ENCODE measurements around the gene HAL.

HAL gene
- 0.83 to 1.7 reads per million in 2 experiments for total RNA-seq

DNA sequence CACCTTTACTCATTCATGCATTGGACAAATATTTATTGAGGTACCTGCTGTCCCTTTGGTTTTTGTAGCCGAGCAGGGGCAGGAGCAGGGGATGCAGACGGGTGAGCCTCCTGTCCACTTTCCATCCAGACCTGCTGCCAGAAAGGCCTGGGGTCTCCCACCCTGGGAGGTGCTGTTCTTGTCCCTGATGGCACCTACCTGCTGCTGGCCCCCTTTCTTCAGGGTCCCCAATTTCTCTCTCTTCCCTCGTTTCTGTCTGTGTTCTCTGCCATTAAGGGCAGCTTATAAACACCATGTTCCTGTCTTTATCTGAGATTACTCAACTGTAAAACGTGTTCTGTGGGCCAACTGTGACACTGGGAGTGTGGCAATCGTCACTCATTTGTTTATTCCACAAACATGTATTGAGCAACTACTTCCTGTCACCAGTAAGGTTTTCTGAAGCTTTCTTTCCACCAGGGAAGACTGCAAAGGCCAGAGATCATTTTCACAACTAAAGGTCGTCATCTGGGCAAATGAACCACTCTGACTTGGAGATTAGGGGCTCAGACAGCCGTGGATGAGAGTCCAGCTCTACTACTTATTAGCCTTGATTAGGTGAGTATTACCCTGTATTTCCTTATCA, at the start of gene HAL:
Gene HAL, minus strand, starts transcription at position 311 of the 625 bp plus-strand sequence. CDS start 434 bp downstream, outside the sequence.
- DNase-seq (ENCODE audit: low read depth): no peak

- no peak for DNase-seq (ENCODE audit: low read depth)
Measured at GRCh38 chr12:96045566-96045965, 49.4 kb upstream of the HAL start.

GRCh38 chr12:96044943-96045290, 48.8 kb upstream of the HAL start:
- DNase-seq (ENCODE audit: low read depth): no peak

GRCh38 chr12:96044017-96044942, 48.1 kb upstream of the HAL start:
- no peak for DNase-seq (ENCODE audit: low read depth)

- DNase-seq (ENCODE audit: low read depth): no peak
Measured at GRCh38 chr12:96041181-96041580, 45.0 kb upstream of the HAL start.

DNA sequence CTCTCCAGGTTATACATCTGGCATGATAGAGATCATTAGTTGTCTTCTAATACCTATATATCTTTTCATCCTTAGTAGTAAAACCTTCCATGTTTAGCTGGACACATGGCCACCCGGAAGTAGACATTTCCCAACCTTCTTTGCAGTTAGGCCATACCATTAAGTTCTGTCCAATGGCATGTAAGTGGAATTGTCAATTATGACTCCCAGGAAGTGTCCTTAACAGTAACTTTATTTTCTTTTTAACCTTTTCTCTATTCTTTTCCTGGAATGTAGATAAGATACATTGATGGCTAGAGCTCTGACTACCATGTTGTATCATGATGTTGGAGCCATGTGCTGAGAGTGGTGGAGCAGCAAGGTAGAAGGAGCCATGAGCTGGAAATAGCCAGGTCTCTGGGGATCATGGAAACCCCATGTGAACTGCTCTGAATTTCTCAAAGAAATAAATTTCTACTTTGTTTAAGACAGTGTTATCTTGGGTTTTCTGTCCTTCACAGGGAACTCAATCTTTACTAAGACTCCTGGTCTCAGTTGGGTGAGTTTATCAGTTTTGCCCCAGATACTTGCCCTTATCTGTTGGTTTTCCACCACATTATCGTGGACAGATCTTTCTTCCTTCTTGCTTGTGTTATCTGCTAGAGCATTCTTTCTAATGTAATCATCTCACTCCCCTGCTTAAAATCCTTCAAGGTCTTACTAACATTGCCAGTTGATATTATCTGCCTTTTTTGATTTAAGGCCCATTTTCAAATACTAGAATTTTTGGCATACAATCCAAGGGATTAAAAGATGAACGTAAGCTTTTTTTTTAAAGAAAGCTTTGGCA, 44.4 kb upstream of the HAL start:
- DNase-seq (ENCODE audit: low read depth): no peak

- DNase-seq (ENCODE audit: low read depth): no peak
Measured at GRCh38 chr12:96039516-96039915, 43.4 kb upstream of the HAL start.

DNA sequence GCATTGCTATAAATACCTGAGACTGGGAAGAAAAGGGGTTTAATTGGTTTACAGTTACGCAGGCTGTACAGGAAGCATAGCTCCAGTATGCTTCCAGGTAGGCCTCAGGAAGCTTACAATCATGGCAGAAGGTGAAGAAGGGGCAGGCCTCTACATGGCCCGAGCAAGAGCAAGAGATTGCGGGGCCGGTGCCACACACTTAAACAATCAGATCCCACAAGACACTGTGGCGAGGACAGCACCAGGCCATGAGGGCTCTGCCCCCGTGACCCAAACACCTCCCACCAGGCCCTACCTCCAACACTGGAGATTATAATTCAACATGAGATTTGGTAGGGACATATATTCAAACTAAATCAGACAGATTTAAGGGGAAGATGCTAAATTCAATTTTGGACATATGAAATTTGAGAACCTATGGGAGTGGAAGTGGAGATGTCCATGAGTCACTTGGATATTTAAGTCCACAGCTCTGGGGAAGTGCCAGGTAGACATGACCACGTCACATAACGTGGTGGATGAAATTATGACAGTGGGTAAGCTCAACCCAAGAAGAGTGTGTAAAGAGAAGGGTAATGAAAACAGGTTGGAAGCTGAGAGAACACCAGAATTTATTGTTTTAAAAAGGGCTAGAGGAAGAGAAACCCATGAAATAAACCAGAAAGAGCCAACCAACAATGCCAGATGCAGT, 40.8 kb upstream of the HAL start:
- no peak for DNase-seq (ENCODE audit: low read depth)

DNA sequence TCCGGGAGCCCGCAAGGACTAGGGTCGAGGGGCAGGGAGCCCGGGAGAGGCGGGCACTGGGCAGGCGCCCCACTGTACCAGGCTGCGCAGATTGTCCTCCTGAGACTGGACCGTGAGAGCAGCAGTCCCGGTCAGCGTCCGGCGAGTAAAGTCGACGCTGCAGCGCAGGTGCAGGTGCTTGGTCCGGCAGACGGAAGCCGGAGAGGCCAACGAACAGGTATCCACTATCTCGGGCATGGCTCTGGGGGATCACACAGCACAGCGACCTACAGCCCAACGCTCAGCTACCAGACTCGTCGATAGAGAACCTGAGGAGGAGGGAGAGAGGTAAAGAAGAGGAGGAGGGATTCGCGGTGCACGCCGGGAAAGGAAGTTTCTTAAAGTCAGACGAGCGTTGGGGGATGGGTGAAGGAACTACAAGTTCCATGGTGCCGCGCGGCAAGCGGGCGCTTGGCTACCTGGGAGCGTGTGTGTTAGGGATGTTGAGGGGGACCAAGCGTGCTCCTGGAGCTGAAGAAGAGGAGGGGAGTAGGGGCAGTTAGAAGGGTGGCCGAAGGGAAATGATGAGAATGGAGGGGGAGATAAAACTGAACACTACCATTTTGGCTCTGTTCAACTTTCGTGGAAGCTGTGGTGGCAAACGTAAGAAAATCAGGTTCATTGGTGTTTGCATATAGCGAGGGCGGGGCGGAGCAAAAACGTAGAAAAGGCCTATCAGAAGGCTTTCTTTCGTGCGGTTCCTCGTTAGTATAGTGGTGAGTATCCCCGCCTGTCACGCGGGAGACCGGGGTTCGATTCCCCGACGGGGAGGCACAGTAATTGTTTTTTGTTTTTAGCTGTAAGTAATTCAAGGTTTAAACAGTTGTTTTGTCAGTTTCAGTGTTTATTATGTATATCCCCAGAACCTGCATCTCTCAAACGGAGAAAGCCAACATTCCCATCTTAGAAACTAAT, 39.4 kb upstream of the HAL start, which contains the start of gene LTA4H:
Gene LTA4H, minus strand, starts transcription at position 305 of the 954 bp plus-strand sequence. Its CDS starts 68 bp downstream, at position 237.
- DNase-seq (ENCODE audit: low read depth): peak; percentile 95

DNA sequence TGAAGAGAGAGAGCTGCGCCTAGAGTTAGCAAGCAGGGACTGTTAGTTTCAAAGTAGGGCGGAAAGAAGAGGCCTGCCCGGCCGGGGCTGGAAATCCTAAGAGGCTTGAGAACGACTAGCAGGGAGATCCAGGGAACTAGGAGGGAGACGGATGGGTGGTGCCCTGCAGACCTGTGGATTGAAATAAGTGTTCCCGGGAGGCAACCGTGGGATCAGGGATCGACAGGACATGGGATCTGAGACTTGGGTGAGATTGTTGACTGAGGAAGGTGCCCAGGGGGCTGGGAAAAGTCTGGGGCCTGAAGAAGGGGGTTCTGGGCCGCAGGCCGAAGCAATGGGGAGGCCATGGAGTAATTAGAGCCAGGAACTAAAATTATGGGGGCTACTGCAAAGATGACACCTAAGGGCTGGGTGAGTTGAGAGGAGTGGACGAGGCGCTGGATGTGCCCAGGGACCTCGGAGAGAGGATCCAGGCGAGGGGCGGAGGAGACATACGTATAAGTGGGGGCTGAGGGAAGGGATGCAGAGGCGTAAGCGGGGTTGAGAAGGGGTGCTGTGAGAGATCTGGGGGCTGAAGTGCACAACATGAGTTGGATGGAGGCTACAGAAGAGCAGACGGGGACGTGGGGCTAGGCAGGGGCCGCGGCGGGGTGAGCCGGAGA, 38.6 kb upstream of the HAL start:
- DNase-seq (ENCODE audit: low read depth): no peak

DNA sequence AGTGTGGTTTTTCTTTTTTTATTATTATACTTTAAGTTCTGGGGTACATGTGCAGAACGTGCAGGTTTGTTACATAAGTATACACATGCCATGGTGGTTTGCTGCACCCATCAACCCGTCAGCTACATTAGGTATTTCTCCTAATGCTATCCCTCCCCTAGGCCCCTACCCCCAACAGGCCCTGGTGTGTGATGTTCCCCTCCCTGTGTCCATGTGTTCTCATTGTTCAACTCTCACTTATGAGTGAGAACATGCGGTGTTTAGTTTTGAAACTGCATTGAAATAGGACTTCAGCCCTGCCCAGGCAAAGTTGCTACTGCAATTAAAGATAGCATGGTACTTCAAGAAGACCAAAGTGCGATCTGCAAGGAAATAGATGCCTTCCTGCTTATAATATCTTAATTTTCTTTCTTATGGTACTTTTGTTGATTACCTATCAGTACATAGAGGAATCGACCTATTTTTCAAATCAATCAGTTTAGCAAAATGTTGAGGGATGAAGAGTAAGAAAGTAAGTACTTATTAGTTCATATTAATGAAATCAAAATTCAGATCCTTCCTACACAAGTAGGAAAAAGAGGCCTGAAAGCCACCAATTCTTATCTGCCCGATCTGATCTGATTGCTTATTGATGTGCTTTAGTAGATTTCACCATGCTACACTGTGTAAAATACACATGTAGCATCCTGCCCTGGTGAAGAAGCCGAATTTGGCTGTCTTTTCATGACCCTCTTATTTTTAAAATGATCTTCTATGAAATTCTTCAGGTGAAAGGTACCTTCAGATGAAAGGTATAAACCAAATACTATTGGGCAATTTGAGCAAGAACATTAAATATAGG, 37.6 kb upstream of the HAL start:
- no peak for DNase-seq (ENCODE audit: low read depth)

GRCh38 chr12:96029826-96030225, 33.7 kb upstream of the HAL start:
- no peak for DNase-seq (ENCODE audit: low read depth)

DNA sequence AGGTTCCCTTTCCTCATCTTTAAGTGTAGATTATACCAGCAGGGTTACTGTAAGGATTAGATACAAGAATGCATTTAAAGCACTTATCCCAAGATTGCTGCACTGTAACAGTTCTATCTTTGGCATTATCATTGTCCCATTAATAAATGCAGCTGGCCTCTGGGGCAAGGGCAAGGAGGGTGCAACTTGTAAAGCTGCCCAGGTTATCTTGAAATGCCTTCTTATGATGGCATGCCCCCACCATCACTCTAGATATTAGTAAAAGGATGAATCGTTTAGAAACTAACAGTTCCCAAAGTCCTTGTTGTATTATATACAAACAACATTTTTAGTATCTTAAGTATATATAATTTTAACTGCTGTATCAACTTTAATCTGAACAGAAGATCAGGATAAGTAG, 32.4 kb upstream of the HAL start:
- no peak for DNase-seq (ENCODE audit: low read depth)

GRCh38 chr12:96026331-96026730, 30.2 kb upstream of the HAL start:
- DNase-seq (ENCODE audit: low read depth): no peak

- no peak for DNase-seq (ENCODE audit: low read depth)
Measured at GRCh38 chr12:96025518-96025917, 29.4 kb upstream of the HAL start.

DNA sequence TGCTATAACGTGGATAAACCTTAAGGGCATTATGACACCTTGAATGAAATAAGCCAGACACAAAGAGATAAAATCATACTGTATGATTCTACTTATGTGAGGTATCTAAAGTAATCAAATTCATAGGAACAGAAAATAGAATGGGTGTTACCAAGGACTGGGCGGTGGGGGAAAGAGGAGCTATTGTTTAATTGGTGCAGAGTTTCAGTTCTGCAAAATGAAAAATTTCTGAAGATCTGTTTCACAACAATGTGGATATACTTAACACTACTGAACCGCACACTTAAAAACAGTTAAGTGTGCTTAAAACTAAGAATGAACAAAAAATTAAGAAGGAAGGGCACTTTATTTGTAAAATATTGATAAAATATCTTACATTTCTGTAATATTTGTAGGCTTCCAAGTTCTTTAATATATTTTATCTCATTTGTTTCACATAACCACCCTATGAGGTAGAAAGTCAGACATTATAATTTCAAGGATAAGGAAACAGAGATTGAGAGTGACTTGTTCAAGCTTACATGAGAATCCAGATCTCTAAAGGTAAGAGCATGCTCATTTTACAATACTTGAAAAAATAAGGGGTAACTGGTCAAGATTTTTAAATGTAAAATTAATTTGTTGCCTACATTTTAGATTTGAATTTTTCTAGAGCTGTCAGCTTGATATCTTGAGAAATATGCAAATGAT, 24.3 kb upstream of the HAL start:
- no peak for DNase-seq (ENCODE audit: low read depth)

DNA sequence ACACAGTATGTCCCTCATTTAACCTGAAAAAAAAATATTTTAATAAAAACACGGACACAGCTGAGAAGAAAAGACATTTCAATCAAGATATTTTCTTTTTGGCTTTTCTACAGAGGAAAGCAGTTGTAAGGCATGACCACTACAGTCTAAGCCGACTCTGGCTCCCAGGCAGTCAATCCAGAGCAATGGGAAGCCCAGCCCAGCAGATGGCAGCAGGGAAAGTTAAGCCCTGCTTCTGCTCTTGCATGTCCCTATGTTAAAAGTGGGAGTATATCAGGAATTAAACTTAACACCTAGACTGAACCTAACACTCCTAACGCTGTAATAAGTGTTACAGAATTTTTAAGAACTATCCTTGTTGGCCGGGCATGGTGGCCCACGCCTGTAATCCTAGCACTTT, 19.5 kb upstream of the HAL start:
- no peak for DNase-seq (ENCODE audit: low read depth)

GRCh38 chr12:96014943-96015599, 18.9 kb upstream of the HAL start:
- no peak for DNase-seq (ENCODE audit: low read depth)
